GM18873 (cell line): ENCODE data around the gene PICK1.
"Not testable (repeated sequence)": the region's sequence is repeated elsewhere in the genome, so short reads cannot be mapped to it uniquely, and the experiment has no call there.

Source experiments
- ATAC-seq: cut with Tn5 transposase; IDR thresholded peaks from one replicate; pipeline ENCODE4 v1.9.1; 2021; ENCODE audit warnings: mild to moderate bottlenecking, moderate library complexity, moderate number of reproducible peaks; ENCODE audit not compliant: unreplicated experiment, low FRiP score

Gene PICK1

DNA sequence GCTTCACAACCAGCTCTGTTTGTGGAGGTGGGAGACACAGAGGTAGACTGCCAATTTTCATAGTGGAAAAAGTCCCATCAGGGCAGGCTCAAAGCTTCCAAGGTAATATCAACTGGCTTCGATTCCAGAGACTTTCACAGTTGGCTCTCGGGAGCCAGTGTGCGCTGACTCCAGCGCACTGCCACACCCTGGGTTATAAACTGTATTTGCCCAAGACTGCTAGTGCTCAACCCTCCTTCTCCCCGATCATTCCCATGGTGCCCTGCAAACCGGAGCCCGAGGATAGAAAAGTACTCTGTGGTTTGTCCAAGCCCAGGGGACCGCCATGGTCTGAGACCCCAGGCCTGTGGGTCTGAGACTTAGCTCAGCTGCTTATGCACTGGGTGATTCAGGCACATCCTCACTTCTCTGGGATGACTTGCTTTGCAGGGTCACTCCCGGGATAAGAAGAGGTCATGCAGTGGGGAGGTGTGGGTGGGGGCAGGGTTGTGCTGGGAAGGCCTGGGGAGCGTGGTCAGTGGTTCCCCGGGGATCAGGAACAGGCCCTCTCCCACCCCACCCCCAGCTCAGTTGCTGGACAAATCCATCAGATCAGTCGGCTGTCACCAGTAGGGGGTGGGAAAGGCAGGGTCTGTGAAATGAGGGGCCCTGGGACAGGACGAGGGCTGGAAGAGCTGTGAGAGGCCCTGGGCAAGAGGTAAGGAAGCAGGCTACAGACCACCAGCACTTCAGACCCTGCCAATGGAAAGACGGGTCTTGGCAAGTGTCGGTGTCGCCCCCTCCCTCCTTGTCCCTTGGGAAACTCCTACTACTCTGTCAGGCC is 26.7 kb upstream of the PICK1 start:
- ATAC-seq = no peak

DNA sequence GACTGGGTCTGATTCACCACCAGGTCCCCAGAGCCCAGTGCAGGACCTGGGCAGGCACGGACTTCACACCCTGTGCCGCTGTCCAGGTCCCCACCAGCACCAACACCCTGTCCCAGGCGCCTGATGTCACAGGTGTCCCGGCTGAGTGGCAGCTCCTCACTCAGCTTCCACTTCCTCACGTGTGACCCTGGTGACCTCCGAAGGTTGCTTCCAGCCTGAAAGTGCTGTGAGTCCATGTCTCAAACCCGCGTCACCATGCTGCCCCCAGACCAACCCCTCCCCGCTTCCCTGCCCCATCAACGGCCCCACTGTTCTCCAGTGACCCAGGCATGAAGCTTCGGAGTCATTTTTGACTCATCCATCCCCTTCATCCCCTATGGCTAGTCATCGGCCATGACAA is 25.7 kb upstream of the PICK1 start:
- ATAC-seq = no peak

DNA sequence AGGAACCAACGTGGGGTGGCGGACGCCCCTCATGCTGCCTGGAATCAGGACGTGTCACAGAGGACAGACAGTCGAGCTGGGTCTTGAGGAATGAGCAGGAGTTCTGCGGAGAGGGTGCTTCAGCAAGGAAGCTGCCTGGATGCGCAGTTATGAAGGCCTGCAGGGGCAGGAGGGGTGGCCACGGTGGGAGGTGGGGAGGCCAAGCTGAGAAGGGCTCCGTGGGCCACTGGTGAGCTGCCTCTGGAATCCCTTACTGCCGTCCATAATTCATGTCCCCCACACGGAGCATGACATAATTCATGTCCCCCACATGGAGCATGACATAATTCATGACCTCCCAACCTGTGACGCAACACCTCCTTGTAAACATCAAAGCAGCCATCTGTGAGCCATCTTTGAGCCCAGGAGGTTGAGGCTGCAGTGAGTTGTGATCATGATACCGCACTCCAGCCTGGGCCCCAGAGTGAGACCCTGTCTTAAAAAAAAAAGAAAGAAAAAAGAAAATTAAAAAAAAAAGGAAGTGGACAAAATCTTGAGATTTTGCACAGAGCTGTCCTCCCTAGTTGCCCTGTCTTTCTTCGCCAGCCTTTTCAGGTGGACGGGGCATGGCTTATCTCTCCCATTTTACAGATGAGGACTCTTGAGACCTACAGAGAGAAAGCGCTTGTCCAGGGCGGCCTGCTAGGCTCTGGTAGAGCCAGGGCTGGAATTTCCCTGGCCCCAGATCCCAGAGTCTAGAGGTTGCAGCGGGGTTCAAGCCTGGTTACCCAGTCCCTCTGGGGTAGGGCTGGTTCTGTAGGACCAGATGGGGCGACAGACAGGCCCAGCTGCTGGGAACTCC is 24.3 kb upstream of the PICK1 start:
- ATAC-seq = no peak

- no peak for ATAC-seq
These were observed 23.5 kb upstream of the PICK1 start for GRCh38 chr22:38033522-38034277.

DNA sequence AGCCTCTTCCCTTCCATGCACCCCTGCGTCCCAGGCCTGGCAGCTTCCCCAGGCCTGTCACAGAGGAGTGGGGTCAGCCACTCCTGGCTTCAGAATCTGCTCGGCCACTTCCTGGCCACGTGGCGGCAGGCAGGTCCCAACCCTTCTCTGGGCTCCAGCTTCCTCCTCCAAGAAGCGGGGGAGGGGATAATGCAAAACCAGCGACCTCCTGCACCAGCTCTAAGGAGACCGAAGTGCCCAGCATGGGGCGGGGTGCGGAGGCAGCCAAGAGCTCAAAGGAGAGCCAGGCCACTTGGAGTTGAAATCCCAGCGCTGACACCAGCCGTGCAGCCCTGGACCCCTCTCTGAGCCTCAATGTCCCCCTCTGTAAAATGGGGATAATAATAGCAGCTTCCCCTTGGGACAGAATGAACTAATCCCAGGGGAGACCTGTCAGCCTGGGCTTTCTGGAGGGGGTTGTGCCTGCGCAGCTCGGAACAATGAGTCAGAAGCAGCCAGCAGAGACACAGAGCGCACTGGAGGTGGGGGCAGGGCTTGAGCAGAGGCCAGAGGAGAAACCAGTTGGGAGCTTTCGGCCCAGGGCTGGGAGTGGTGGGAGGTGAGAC is 22.8 kb upstream of the PICK1 start:
- no peak for ATAC-seq

GRCh38 chr22:38034884-38035529 is 22.2 kb upstream of the PICK1 start:
- no peak for ATAC-seq

DNA sequence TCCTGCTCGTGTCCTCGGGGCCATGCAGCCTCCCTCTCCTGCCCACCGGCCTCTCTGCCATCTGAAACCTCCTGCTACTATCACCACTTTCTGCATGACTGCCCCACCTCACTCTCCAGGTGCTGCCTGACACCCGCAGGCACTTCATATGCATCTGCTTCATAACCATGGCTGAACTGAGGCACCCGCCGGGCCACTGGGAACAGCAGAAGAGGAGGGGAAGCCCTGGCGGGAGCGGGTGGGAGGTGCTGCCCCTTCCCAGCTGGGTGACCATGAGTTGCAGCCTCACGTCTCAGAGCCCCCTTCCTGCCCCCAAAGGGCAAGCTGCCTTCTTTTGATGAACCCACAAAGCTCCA is 21.7 kb upstream of the PICK1 start:
- ATAC-seq = no peak

GRCh38 chr22:38036392-38037062 is 20.7 kb upstream of the PICK1 start:
- ATAC-seq = no peak

- not testable (repeated sequence) for ATAC-seq
These were observed 19.6 kb upstream of the PICK1 start for GRCh38 chr22:38037367-38038150.

DNA sequence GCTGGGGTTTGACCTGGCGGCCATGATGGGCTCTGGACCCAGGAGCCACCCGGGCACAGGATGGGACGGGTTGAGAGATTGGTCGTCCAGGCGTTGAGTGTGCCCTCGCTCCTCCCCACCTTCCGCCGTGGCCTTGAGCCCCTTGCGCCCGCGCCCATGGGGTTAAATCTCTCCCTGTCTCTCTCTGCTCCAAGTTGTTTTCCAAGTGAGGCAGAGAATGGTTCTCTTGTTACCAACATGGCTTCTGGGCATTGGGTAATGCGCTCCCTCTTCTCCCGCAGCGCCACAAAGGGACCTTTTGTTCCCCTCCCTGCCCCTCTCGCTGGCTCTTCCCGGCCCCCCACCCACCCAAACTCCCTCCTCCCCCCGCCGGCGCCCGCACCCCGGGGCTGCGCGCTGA is 18.8 kb upstream of the PICK1 start:
- no peak for ATAC-seq

- no peak for ATAC-seq
These were observed 18.1 kb upstream of the PICK1 start for GRCh38 chr22:38038890-38039812.

DNA sequence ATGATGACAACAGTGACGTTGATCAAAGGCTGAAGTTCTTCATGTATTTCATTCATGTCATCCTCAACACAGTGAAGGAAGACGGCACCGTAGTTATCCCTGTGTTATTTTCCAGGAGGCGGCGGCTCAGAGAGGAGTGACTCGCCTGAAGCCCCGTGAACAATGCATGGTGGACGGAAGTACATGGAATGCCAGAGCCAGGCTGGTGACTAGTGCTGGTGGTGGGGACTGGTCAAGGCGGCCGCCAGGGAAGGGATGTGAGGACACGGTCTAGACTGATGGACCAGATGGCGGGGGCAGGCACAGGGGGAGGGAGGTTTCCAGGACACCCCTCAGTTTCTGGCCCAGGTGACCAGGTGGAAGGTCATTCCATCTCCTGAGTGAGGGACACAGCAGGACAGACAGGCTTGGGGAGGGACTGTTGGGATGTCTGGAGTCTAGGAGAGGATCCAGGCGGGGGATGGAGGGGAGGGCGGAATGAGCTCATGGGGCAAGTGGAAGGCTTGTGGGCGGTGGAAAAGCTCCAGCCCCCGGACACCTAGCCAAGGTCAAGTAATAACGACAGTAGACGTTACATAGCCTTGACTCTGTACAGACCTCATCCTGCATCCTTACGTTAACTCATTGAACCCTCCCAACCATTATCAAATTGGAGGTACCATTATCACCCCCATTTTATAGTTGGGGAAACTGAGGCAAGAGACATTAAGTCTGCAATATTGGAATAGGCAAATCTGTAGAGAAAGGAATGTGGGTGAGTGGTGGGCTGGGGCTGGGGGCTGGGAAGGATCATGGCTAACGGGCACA is 16.0 kb upstream of the PICK1 start:
- ATAC-seq = no peak

GRCh38 chr22:38041760-38042487 is 15.3 kb upstream of the PICK1 start:
- ATAC-seq = no peak

GRCh38 chr22:38042488-38042790 is 14.8 kb upstream of the PICK1 start:
- no peak for ATAC-seq

DNA sequence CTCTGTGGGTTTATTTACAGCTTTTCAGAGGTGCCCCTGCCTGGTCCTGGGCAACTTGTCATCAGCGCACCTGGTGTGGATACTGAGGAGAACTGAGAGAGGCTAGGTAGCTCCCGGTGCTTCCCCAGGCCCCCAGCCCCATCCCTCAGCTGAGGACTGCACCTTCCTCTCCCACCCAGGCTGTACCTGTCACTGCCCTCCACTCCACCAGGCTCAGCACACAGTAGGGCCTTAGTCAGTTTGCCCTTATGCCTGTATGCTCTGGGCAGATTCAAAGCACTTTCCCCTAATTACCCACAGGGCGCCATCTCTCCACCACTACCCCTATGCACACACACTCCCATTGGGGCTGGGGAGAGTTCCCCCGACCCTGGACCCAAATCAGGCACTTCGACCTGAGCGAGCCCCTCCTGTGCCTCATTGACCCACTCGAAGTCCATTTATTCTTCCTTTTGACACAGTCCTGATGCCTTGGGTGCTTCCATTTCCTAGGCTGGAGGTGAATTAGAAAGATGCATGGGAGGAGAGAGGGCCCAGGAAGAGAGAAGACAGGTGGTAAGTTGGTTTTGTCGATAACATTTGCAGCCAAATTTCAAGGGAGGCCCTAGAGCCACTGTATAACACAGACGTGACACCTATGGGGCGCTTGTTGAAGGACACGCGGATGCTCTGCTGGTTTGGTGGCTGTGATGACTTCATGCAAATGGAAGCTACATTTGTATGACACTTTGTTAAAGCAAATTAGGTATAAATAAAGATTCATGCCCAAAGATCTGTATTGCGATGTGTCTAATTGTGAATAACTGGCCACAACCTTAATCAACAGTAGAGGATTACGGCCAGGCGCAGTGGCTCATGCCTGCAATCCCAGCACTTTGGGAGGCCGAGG is 13.8 kb upstream of the PICK1 start:
- ATAC-seq = no peak
